HCT116 (cell line): ENCODE measurements around the gene CSAD. TPM values are rescaled to one million over a fixed set of nuclear protein-coding genes. Genes with fewer than 3 reads are reported as not detected.
A peak's percentile ranks its signal among the peaks of the same experiment; 100 is the strongest.

Experiments used
- ATAC-seq: fragments of 200-7000 bp; cut with Tn5 transposase; 2 replicates; pipeline ENCODE4 v1.9.1; 2020; ENCODE audit warnings: mild to moderate bottlenecking, moderate library complexity
- Bru-seq: library from RNA; stranded (reverse); fragments of 400-500 nt; gene quantifications from one replicate; lab custom pipeline; 2021; lab: Mats Ljungman, UMichigan
- BruChase-seq, 2 experiments: library from RNA; stranded (reverse); fragments of 400-500 nt; gene quantifications; one replicate each; lab custom pipeline; 2021; lab: Mats Ljungman, UMichigan
- BruUV-seq: library from RNA; stranded (reverse); fragments of 400-500 nt; replicated peaks from 2 replicates; lab custom pipeline; 2021; lab: Mats Ljungman, UMichigan
- CTCF ChIA-PET: fragments of 300-600 bp; sonication (Branson Sonifier 250); formaldehyde crosslinking; loops from one replicate; lab custom pipeline; 2021; ENCODE audit warnings: antibody characterized with exemption; lab: Charles Lee
- POLR2A ChIA-PET: fragments of 300-600, 350-600 bp; sonication (Branson Sonifier 250); formaldehyde crosslinking; loops from one replicate; lab custom pipeline; 2021; ENCODE audit warnings: antibody characterized with exemption; lab: Charles Lee
- RAD21 ChIA-PET, 2 experiments: fragments of 300-600 bp; sonication (Branson Sonifier 250); formaldehyde crosslinking; loops; one replicate each; lab custom pipeline; 2023; ENCODE audit warnings: low total read pairs in 2 of 2; ENCODE audit not compliant: uncharacterized antibody in 2 of 2, unreplicated experiment in 2 of 2, low non-redundant PET in 1 of 2; lab: Charles Lee
- DNase-seq: peaks from one replicate; pipeline ENCODE4 v3.0.0-alpha.2; 2010; ENCODE audit warnings: low read depth, low spot score
- H2AFZ ChIP-seq: fragments of 200-600 bp; shearing (Covaris generic), sonication (generic); 2 replicates; pipeline ENCODE4 v1.6.1; 2017; ENCODE audit warnings: low read depth, mixed run types, mixed read lengths, antibody characterized with exemption, low read length; ENCODE audit not compliant: poor library complexity, severe bottlenecking
- H3K27ac ChIP-seq: 2 replicates; pipeline ENCODE4 v1.5.1; 2012; ENCODE audit warnings: low read depth, low read length
- H3K27me3 ChIP-seq: fragments of 200-600 bp; sonication (generic); 2 replicates; pipeline ENCODE4 v1.6.1; 2016; ENCODE audit warnings: mixed run types, low read length, mixed read lengths; ENCODE audit not compliant: insufficient read depth
- H3K36me3 ChIP-seq, 2 experiments: fragments of 200-500 bp in 1 of 2; fragments of 200-600 bp in 1 of 2; sonication (Bioruptor generic) in 1 of 2; sonication (generic) in 1 of 2; 2 replicates each; pipeline versions ENCODE4 v1.5.1 to v1.6.1; 2014 to 2016; ENCODE audit warnings: low read length in 2 of 2, inconsistent platforms in 1 of 2, mixed read lengths in 1 of 2, mixed run types in 1 of 2; ENCODE audit not compliant: insufficient read depth in 2 of 2, control insufficient read depth in 1 of 2
- H3K4me1 ChIP-seq, 2 experiments: fragments of 200-600 bp in 1 of 2; sonication (generic) in 1 of 2; 2 replicates each; pipeline versions ENCODE4 v1.5.1 to v1.6.1; 2012 to 2017; ENCODE audit warnings: low read length in 2 of 2, inconsistent platforms in 1 of 2, mild to moderate bottlenecking in 1 of 2, mixed read lengths in 1 of 2, mixed run types in 1 of 2, moderate library complexity in 1 of 2; ENCODE audit not compliant: insufficient read depth in 2 of 2, control insufficient read depth in 1 of 2
- H3K4me2 ChIP-seq: fragments of 200-600 bp; sonication (generic); 2 replicates; pipeline ENCODE4 v1.6.1; 2017; ENCODE audit warnings: mixed run types, low read length, mixed read lengths
- H3K4me3 ChIP-seq, 2 experiments: fragments of 200-600 bp in 1 of 2; sonication (generic) in 1 of 2; replicated peaks in 1 of 2; 2 replicates each; pipeline ENCODE4 v1.5.1; 2011 to 2016; ENCODE audit warnings: low read length in 2 of 2, control low read depth in 1 of 2, low read depth in 1 of 2, mild to moderate bottlenecking in 1 of 2, mixed read lengths in 1 of 2, mixed run types in 1 of 2
- H3K79me2 ChIP-seq: fragments of 200-600 bp; sonication (generic); 2 replicates; pipeline ENCODE4 v1.6.1; 2017; ENCODE audit warnings: mild to moderate bottlenecking, mixed run types, low read length, moderate library complexity, mixed read lengths; ENCODE audit not compliant: insufficient read depth
- H3K9ac ChIP-seq: fragments of 200-600 bp; sonication (generic); 2 replicates; pipeline ENCODE4 v1.6.1; 2016; ENCODE audit warnings: low read length, mixed read lengths
- H3K9me2 ChIP-seq: fragments of 200-600 bp; sonication (generic), shearing (Covaris generic); 2 replicates; pipeline ENCODE4 v1.6.1; 2017; ENCODE audit warnings: mixed run types, mild to moderate bottlenecking, moderate library complexity; ENCODE audit not compliant: insufficient read depth
- H3K9me3 ChIP-seq, 2 experiments: fragments of 200-500 bp in 1 of 2; fragments of 200-600 bp in 1 of 2; sonication (Bioruptor generic) in 1 of 2; sonication (generic) in 1 of 2; 2 replicates each; pipeline ENCODE4 v1.6.1; 2014 to 2017; ENCODE audit warnings: low read length in 2 of 2, mixed read lengths in 2 of 2, inconsistent platforms in 1 of 2, low read depth in 1 of 2, mild to moderate bottlenecking in 1 of 2, mixed run types in 1 of 2, moderate library complexity in 1 of 2; ENCODE audit not compliant: control insufficient read depth in 1 of 2, insufficient read depth in 1 of 2
- H4K20me1 ChIP-seq: fragments of 200-600 bp; sonication (generic), shearing (Covaris generic); 2 replicates; pipeline ENCODE4 v1.6.1; 2017; ENCODE audit warnings: mixed run types, mild to moderate bottlenecking, moderate library complexity; ENCODE audit not compliant: insufficient read depth
- ATF3 ChIP-seq: IDR thresholded peaks from 2 replicates; pipeline ENCODE4 v1.6.1; 2012
- CBX3 ChIP-seq: IDR thresholded peaks from 2 replicates; pipeline ENCODE4 v1.6.1; 2012; ENCODE audit warnings: low read depth
- EGR1 ChIP-seq: IDR thresholded peaks from 2 replicates; pipeline ENCODE4 v1.6.1; 2012; ENCODE audit warnings: low read depth
- FOSL1 ChIP-seq: IDR thresholded peaks from 2 replicates; pipeline ENCODE4 v1.6.1; 2012; ENCODE audit warnings: low read depth
- MAX ChIP-seq: IDR thresholded peaks from 2 replicates; pipeline ENCODE4 v1.6.1; 2012
- POLR2AphosphoS5 ChIP-seq: IDR thresholded peaks from 2 replicates; pipeline ENCODE4 v1.6.1; 2011; ENCODE audit warnings: mild to moderate bottlenecking, low read depth, low read length, moderate library complexity
- SIN3A ChIP-seq: IDR thresholded peaks from 2 replicates; pipeline ENCODE4 v1.6.1; 2012; ENCODE audit warnings: low read depth
- SP1 ChIP-seq: IDR thresholded peaks from 2 replicates; pipeline ENCODE4 v1.6.1; 2012; ENCODE audit warnings: low read depth
- TCF7L2 ChIP-seq: IDR thresholded peaks from 2 replicates; pipeline ENCODE4 v1.7.0; 2011; ENCODE audit warnings: borderline replicate concordance, inconsistent platforms; ENCODE audit not compliant: insufficient read depth, insufficient read length; ENCODE audit errors: extremely low read depth
- YY1 ChIP-seq: IDR thresholded peaks from 2 replicates; pipeline ENCODE4 v1.6.1; 2011; ENCODE audit warnings: low read length, low read depth, moderate library complexity, mild to moderate bottlenecking; ENCODE audit not compliant: insufficient replicate concordance; ENCODE audit errors: extremely low read depth
- ZFX ChIP-seq: fragments of 450-650 bp; IDR thresholded peaks from 2 replicates; pipeline ENCODE4 v1.6.1; 2017
- intact Hi-C: fragments of 100-400 bp; cut with micrococcal nuclease; formaldehyde crosslinking; loops from 2 replicates; pipeline ENCODE4 v1.10.0; 2022
- long read RNA-seq: library from polyadenylated mRNA; unstranded; transcript quantifications from one replicate; pipeline ENCODE4 v2.0.0, GENCODE V29; 2021; ENCODE audit not compliant: unreplicated experiment
- polyA plus RNA-seq: library from polyadenylated mRNA; unstranded; fragments of >200 nt; gene quantifications from 2 replicates; pipeline ENCODE4 v1.2.1, GENCODE V29; 2012; ENCODE audit warnings: missing spikeins
- total RNA-seq: library from RNA; stranded (reverse); gene quantifications from one replicate; pipeline ENCODE4 v1.2.1, GENCODE V29; 2021; ENCODE audit not compliant: unreplicated experiment
- TF ChIP-seq, protein P1 (sequence below): IDR thresholded peaks from 2 replicates; pipeline ENCODE4 v1.6.1; 2011; ENCODE audit warnings: mild to moderate bottlenecking, low read length, moderate library complexity; ENCODE audit not compliant: insufficient replicate concordance; ENCODE audit errors: extremely low read depth

The CSAD gene, protein sequence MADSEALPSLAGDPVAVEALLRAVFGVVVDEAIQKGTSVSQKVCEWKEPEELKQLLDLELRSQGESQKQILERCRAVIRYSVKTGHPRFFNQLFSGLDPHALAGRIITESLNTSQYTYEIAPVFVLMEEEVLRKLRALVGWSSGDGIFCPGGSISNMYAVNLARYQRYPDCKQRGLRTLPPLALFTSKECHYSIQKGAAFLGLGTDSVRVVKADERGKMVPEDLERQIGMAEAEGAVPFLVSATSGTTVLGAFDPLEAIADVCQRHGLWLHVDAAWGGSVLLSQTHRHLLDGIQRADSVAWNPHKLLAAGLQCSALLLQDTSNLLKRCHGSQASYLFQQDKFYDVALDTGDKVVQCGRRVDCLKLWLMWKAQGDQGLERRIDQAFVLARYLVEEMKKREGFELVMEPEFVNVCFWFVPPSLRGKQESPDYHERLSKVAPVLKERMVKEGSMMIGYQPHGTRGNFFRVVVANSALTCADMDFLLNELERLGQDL
- total RNA-seq (20.3 TPM), Bru-seq, nascent RNA (percentile 66 among the genes with signal in this experiment), BruChase-seq, experiment 1, labeled RNA remaining after a 6-hour chase (percentile 86 among the genes with signal in this experiment), BruChase-seq, experiment 2, labeled RNA remaining after a 2-hour chase (percentile 73 among the genes with signal in this experiment)
- 17.4 and 19.4 TPM in 2 replicates for polyA plus RNA-seq
- long read RNA-seq, partial matches to known transcripts, result 0 of 7 reads
- long read RNA-seq, other reads (novel, unspliced or antisense), result 7 of 7 reads

- Histone ChIP-seq H3K4me3 (peak within 1 kb of the TSS; percentile 78 to 86), H2AFZ (peak within 1 kb of the TSS; percentile 60), H3K9ac (peak within 1 kb of the TSS; percentile 95), H3K27me3 (no peaks in the 10 kb centered on the region), H3K27ac (peak within 1 kb of the TSS; percentile 85), H4K20me1 (no peaks in the 10 kb centered on the region), H3K4me2 (peak within 1 kb of the TSS; percentile 92)
- ATAC-seq (peak; percentile 96), DNase-seq (peak; percentile 95)
- CTCF ChIA-PET, result interaction anchor here (0.6 to 2.9 kb wide), 11 partner anchors 10 to 141 kb away, joined by 3 to 13 read pairs (median 5); partner anchors contain the start of genes AAAS and MYG1
- intact Hi-C loops, result no loop called here
- TF ChIP-seq ZFX (peak; percentile 60; the same call in 1 of the 2 replicates), SIN3A (peak; percentile 84), CBX3 (peak; percentile 72; the same call in 1 of the 2 replicates), EGR1 (peak; percentile 98), SP1 (peak; percentile 73), TCF7L2 (peak; percentile 35), FOSL1 (no peak), POLR2AphosphoS5 (peak; percentile 76), MAX (peak; percentile 80), ATF3 (no peak), YY1 (peak; percentile 96)
- TF ChIP-seq, protein P1, sequence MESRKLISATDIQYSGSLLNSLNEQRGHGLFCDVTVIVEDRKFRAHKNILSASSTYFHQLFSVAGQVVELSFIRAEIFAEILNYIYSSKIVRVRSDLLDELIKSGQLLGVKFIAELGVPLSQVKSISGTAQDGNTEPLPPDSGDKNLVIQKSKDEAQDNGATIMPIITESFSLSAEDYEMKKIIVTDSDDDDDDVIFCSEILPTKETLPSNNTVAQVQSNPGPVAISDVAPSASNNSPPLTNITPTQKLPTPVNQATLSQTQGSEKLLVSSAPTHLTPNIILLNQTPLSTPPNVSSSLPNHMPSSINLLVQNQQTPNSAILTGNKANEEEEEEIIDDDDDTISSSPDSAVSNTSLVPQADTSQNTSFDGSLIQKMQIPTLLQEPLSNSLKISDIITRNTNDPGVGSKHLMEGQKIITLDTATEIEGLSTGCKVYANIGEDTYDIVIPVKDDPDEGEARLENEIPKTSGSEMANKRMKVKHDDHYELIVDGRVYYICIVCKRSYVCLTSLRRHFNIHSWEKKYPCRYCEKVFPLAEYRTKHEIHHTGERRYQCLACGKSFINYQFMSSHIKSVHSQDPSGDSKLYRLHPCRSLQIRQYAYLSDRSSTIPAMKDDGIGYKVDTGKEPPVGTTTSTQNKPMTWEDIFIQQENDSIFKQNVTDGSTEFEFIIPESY, result no peak
- TF ChIP-seq, all 23 proteins: peak for 9
- H3K4me1 ChIP-seq, result peaks cover 15 to 32% of the 10 kb centered on the region in 2 experiments
- POLR2A ChIA-PET, result interaction anchor here (0.7 to 2.0 kb wide), 13 partner anchors 9 to 965 kb away, joined by 3 to 8 read pairs (median 3); partner anchors contain the start of genes AAAS, EIF4B, PFDN5 and SPRYD3
- H3K36me3 ChIP-seq, result peaks cover 22 to 29% of the 10 kb centered on the region in 2 experiments; a peak in 3 of 4 replicates
- BruUV-seq, result no TSS peak
- no peaks in the 10 kb centered on the region for H3K9me2 ChIP-seq
- no peaks in the 10 kb centered on the region for H3K9me3 ChIP-seq
- RAD21 ChIA-PET, result interaction anchor here in 1 of 2 experiments (0.5 to 1.2 kb wide), 3 partner anchors 21 to 319 kb away, joined by 3 to 7 read pairs (median 3); partner anchors contain the start of genes AAAS and MAP3K12
- peaks cover 34% of the 10 kb centered on the region for H3K79me2 ChIP-seq
These were observed at the start of gene CSAD, which contains the start of gene ZNF740 for GRCh38 chr12:53180220-53180930. TSS of gene CSAD (minus strand) at chr12:53180925. CDS start at chr12:53173470, 7,455 bp downstream. TSS of gene ZNF740 (plus strand) at chr12:53180722. CDS start at chr12:53181984, 1,262 bp downstream.
